OCI-LY3 (cell line): Measurements from ENCODE around the gene SCRN2.

Source experiments
- EZH2phosphoT487 ChIP-seq: fragments of 200-600 bp; shearing (Covaris generic); IDR thresholded peaks from 2 replicates; pipeline ENCODE4 v1.6.1; 2018; ENCODE audit warnings: antibody characterized with exemption, mixed run types, low read depth
- TF ChIP-seq, protein P1 (sequence below): fragments of 200-600, 300-600 bp; sonication (generic); IDR thresholded peaks from 2 replicates; pipeline ENCODE4 v1.5.1; 2014; ENCODE audit warnings: antibody characterized with exemption, low read length, low read depth

DNA sequence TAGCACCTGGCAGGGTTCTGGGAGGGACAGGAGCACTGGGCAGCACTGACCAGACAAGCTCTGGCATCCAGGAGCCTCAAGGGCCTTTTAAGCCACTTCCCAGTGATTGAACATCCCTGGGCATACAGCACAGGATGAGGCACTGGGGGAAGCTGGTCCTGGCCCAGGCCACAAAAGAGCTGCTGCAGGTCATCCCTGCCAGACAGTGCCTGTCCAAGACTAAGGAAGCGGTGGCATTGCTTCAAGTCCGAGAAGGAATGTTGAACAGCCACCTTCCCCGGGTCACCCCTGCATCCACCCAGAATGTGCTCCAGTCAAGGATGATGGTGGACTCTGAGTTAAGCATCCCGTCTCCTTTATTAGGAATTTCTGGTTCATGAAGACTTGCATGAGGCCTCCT is 18.3 kb downstream of the SCRN2 start:
- TF ChIP-seq, protein P1, sequence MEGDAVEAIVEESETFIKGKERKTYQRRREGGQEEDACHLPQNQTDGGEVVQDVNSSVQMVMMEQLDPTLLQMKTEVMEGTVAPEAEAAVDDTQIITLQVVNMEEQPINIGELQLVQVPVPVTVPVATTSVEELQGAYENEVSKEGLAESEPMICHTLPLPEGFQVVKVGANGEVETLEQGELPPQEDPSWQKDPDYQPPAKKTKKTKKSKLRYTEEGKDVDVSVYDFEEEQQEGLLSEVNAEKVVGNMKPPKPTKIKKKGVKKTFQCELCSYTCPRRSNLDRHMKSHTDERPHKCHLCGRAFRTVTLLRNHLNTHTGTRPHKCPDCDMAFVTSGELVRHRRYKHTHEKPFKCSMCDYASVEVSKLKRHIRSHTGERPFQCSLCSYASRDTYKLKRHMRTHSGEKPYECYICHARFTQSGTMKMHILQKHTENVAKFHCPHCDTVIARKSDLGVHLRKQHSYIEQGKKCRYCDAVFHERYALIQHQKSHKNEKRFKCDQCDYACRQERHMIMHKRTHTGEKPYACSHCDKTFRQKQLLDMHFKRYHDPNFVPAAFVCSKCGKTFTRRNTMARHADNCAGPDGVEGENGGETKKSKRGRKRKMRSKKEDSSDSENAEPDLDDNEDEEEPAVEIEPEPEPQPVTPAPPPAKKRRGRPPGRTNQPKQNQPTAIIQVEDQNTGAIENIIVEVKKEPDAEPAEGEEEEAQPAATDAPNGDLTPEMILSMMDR: no peak
- TF ChIP-seq EZH2phosphoT487: no peak
